ENCODE measurements around the gene ANAPC5.
"Not testable (repeated sequence)": the region's sequence is repeated elsewhere in the genome, so short reads cannot be mapped to it uniquely, and the experiment has no call there.

Gene ANAPC5

DNA sequence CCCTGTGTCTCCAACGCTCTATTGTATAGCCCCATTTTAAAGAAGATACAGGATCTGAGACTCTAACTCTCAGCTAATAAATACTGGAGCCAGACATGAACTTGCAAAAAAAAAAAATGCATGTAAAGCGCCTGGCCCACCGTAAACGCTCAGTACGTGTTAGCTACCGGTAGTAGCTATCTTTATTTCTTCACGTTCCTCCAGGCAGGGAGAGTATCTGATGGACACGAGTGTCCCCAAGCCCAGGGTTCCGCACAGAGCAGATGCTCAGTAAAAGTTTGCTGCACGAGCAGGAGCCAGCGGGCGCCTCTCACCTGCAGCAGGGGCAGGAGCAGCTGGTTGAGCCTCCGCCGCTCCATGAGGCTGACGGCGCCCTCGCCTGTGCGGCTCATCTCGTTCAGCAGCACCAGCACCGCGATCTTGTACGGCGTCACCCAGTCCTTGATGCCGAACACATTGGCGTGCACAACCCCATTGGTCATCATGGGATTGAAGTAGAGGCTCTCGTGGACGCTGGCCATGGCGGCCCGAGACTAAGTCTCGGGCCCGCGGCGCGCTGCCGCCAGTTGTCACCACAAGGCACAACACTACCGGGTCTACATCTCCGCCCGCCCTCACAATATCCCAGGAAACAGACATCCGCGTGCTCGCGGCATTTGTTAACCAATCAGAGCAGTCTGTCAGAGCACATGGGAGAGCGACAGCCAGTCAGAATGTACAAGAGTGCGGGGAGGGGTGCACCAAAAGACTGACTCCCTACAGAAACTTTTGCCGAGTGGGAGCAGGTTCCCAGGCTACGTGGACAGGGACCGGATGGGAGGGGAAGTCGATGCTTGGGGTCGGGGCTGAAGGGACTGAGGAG, at the start of gene ANAPC5:
ANAPC5 (minus strand) TSS at position 592 of the 862 bp plus-strand sequence; CDS start at position 521, 71 bp downstream.
- in situ Hi-C loops (cut with HindIII; ENCODE audit: low sequenced_read_pairs) = no loop called here

DNA sequence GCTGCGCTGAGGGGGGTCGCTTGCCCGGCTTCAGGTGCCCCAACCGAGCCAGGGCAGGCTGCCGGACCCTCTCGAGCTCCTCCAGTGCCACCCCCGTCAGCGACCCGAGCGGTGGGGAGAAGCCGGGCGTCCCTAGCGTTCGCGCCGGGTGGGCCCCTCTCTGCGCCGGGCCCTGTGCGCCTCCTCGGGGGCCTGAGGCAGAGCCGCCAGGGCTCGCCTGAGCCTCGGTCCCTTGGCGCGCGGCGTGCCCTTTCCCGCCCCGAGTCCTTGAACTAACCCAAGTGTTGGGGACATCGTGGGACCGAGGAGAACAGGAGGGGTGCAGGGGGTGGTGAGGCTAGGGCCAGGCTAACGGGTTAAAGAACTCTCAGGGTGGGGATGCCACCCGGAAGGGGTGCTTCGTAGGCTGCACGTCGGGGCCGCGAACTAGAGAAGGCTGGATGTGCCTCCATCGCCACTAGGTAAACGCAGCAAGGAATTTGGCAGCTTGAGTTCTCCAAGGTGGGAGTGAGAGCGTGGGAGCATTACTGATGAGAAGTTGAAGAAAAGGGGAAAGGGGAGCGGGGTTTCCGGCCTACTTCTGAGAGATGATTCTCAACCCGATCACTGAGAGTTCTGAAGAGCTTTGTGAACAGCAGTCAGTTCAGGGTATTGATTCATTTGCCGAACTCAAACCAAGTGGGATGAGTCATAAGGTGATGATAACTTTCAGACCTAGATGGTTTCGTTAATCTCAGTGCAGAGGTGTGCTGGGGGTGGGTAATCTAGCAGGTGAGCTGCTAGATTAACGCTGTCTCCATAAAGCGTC, 48.3 kb upstream of the ANAPC5 start:
- in situ Hi-C loops (cut with HindIII; ENCODE audit: low sequenced_read_pairs) = no loop called here

DNA sequence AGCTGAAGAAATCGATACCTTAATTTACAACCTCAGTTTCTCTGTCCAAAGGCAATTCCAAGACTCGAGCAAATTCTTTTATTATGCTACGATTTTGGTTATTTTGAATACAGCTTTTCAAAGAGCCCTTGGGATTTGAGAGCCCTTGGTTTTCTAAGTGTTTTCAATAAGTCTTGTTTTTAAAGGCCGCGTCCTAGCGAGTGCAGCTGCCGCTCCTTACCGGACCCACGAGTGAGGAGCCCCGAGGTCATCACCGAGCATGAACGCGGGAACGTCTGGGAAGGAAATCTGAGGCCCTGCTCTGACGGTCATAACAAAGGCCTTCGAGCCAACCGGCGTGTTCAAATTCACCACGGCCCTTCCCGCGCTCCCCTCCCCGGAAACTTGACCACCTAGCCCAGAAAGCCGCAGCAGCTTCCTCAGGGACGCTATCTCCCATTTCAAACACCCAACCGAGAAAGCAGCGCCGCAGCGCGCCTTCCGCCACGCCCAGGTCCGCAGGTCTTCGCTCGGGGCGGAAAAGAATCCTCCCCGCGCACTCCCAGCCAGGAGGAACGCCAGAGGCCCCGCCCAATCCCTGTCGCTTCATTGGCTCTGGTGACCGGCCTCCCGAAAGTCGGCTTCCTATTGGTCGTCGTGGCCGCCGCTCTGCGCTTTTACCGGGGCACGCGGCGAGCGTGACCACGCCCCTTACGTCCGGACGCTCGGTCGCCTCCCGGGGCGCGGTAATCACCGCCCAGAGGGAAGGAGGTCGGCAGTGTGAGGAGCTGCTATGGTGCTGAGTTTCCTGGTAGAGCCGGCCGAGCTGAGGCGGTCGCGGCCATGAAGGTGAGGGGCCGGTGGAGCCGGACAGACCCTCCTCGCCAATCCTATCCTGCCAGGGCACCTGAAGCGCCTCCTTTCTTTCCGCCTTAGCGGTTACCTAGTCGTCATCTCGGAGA, 47.5 kb upstream of the ANAPC5 start, which contains the start of gene RNF34:
RNF34 (plus strand) TSS at position 728 of the 941 bp plus-strand sequence; CDS start at position 823, 95 bp downstream.
- in situ Hi-C loops (cut with HindIII; ENCODE audit: low sequenced_read_pairs) = no loop called here

DNA sequence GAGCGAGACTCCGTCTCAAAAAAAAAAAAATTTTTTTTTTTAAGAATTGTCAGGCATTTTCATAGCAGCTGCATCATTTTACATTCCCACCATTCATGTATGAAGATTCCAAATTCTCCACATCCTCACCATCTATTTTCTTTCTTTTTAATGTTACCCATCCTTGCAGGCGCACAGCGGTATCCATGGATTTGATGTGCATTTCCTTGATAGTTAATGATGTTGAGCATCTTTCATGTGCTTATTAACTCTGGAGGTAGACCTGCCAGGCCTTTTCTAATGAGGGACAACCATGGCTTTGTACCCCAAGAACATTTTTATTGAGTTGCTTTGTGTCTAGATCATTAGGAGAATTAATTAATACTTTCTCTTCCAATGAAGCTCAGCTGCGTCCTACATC, 46.1 kb upstream of the ANAPC5 start:
- in situ Hi-C loops (cut with HindIII; ENCODE audit: low sequenced_read_pairs) = no loop called here

GRCh38 chr12:121397521-121397920, 45.3 kb upstream of the ANAPC5 start:
- in situ Hi-C loops (cut with HindIII; ENCODE audit: low sequenced_read_pairs) = no loop called here

GRCh38 chr12:121392325-121392716, 40.1 kb upstream of the ANAPC5 start:
- in situ Hi-C loops (cut with HindIII; ENCODE audit: low sequenced_read_pairs) = no loop called here

DNA sequence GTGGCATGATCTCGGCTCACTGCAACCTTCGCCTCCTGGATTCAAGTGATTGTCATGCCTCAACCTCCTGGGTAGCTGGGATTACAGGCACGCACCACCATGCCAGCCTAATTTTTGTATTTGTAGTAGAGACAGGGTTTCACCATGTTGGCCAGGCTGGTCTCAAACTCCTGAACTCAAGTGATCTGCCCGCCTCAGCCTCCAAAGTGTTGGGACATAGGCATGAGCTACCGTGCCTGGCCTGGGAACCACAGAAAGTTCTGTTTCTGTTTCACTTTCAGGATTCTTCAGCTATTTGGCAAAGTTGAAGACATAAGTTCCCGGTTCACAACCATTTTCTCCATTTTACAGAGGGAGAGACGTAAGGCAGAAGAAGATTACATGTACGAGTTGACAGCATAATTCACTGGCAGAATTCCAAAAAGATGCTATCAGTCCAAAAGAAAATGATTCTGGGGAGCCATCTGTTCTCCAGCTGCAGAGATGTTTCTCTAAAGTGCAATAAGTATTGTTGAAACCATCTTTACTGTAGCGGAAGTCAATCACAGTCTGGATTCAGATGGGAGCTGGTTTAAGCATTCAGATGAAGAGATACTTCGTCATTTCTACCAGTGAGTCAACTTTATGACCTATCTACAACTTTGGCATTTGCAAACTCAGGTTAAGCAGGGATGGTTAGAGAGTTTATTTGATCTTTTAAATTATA, 39.6 kb upstream of the ANAPC5 start:
- in situ Hi-C loops (cut with HindIII; ENCODE audit: low sequenced_read_pairs) = no loop called here

- in situ Hi-C loops (cut with HindIII; ENCODE audit: low sequenced_read_pairs) = no loop called here
Observed at GRCh38 chr12:121390856-121391255, 38.6 kb upstream of the ANAPC5 start.

DNA sequence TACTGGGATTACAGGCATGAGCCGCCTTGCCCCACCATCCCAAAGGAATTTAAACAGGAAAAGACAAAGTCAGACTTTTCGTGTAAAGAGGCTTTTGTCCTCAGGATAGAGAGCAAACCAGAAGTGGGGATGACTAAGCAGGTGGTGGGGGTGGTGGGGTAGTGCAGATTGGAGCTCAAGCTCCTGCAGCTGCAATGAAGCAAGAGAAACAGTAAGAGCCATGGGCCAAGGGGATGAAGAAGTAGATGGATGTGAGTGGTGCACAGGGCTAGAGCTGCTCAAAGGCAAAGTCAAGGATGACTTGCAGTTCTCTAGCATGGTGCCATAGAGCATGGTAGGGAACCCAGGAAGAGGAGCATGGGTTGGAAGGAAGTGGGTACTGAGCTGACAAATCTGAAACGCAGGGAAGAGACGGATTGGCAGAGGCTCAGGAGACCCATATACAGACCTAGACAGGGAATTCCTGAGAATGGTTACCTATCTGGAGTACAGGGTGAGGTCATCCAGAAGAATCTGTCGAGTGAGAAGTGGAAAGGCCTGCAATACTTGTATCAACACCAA, 36.3 kb upstream of the ANAPC5 start:
- in situ Hi-C loops (cut with HindIII; ENCODE audit: low sequenced_read_pairs) = no loop called here

DNA sequence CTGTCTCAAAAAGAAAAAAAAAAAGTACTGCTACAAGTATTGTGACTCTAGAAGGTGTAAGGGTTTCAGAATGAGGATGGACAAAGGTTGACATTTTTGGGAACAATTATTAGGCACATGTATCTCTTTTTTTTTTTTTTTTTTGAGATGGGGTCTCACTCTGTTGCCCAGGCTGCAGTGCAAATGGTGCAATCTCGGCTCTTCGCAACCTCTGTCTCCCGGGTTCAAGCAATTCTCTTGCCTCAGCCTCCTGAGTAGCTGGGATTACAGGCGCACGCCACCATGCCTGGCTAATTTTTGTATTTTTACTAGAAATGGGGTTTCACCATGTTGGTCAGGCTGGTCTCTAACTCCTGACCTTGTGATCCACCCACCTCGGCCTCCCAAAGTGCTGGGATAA, 32.7 kb upstream of the ANAPC5 start:
- in situ Hi-C loops (cut with HindIII; ENCODE audit: low sequenced_read_pairs) = not testable (repeated sequence)

- in situ Hi-C loops (cut with HindIII; ENCODE audit: low sequenced_read_pairs) = no loop called here
Observed at GRCh38 chr12:121383601-121384021, 31.4 kb upstream of the ANAPC5 start.

GRCh38 chr12:121379945-121380344, 27.7 kb upstream of the ANAPC5 start:
- in situ Hi-C loops (cut with HindIII; ENCODE audit: low sequenced_read_pairs) = no loop called here

GRCh38 chr12:121378736-121379135, 26.5 kb upstream of the ANAPC5 start:
- in situ Hi-C loops (cut with HindIII; ENCODE audit: low sequenced_read_pairs) = no loop called here

DNA sequence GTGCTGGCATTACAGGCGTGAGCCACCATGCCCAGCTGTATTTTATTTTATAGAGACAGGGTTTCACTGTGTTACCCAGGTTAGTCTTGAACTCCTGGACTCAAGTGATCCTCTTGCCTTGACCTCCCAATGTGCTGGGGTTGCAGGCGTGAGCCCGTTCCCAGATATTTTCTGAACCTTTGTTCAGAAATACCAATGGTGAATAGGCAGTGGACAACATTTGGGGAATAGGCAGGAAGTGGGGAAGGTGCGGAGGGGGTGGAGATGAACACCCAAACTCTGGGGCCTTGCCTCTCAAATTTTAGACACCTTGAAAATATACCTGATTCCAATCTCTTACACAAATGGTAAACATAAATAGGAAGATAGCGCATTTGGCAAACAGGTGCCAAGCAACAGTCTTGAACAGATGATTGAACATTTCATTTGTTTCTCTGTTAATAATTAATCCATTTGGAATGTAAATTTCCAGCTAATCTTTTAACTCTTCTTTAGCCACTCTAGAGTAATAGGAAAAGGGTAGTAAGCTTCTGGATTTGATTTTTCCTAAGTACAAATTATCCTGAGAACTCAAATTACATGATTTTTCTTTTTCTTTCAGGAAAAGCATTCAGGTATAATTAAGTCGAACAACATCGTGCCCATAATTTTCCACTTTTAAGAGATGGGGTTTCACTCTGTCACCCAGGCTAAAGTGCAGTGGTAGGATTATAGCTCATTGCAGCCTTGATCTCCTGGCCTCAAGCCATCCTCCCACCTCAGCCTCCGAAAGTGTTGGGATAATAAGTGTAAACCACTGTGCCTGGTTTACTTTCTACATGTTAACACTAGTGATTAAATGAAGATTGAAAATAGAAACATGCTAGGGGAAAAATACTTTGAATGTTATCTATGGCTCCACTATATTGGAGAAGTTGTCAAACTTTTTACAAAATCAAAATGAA, 24.8 kb upstream of the ANAPC5 start:
- in situ Hi-C loops (cut with HindIII; ENCODE audit: low sequenced_read_pairs) = no loop called here

DNA sequence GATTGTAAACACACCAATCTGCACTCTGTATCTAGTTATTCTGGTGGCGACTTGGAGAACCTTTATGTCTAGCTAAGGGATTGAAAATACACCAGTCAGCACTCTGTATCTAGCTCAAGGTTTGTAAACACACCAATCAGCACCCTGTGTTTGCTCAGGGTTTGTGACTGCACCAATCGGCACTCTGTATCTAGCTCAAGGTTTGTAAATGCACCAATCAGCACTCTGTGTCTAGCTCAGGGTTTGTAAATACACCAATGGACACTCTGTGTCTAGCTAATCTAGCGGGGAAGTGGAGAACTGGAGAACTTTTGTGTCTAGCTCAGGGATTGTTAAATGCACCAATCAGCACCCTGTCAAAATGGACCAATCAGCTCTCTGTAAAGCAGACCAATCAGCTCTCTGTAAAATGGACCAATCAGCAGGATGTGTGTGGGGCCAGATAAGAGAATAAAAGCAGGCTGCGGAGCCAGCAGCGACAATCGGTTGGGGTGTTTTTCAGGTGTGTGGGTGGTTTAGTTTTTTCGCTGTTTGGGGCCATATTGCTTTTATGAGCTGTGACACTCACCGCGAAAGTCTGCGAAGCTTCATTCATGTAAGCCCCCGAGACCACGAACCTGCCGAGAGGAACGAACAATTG, 22.9 kb upstream of the ANAPC5 start:
- in situ Hi-C loops (cut with HindIII; ENCODE audit: low sequenced_read_pairs) = not testable (repeated sequence)

DNA sequence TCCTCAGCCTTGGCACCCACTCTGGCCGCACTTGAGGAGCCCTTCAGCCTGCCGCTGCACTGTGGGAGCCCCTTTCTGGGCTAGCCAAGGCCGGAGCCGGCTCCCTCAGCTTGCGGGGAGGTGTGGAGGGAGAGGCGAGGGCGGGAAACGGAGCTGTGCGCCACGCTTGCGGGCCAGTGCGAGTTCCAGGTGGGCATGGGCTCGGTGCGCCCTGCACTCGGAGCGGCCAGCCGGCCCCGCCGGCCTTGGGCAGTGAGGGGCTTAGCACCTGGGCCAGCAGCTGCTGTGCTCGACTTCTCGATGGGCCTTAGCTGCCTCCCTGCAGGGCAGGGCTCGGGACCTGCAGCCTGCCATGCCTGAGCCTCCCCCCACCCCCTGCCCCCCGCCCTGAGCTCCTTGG, 22.1 kb upstream of the ANAPC5 start:
- in situ Hi-C loops (cut with HindIII; ENCODE audit: low sequenced_read_pairs) = not testable (repeated sequence)

GRCh38 chr12:121373755-121374154, 21.5 kb upstream of the ANAPC5 start:
- in situ Hi-C loops (cut with HindIII; ENCODE audit: low sequenced_read_pairs) = no loop called here

- in situ Hi-C loops (cut with HindIII; ENCODE audit: low sequenced_read_pairs) = no loop called here
Observed at GRCh38 chr12:121371404-121371803, 19.2 kb upstream of the ANAPC5 start.

Data from endothelial cell of hepatic sinusoid (primary cell).